ENCODE measurements around the gene STIM1.

Gene STIM1

DNA sequence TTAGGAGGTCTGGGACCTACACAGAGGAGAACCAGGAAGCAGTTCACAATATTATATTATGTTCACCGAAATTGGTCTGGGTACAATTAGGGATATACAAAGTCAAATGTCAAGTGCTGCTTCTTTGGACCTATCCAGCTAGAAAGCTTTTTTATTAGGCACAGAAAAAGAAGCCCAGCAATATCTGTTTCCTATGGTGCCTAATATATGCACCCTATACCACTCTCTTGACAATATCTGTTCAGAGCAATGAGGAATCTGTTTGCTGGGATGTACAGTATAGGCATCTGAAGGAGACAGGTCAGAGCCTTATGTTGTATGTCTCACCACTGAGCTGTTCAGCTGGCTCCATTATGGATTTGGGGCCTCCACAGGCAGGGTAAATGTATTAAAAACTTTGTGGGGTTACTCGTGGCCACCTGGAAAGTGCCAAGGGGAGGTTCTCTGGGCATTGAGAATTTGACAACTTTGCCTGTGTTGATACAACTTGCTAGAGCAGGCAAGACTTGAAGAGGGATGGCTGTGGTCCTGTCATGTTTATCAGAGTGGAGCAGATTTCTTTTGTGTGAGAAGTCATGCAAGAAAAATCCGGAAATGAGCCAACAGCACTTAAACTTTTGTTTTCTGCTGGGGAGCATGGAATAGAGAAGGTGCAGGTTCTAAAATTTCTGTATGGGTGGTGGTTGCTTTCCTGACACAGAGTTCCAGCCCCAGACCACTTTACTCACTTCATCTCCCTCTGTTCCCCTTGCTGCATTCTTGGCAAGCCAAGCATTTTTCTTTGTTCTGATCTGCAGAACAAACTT is 10.1 kb downstream of the STIM1 start:
- DNase-seq (ENCODE audit: low spot score) = no peak
- Histone ChIP-seq H3K27ac (peak overlapping the region in 1 of 2 donors; percentile 58), H3K4me3 (peak overlapping the region; percentile 2)
- TF ChIP-seq, protein P1, sequence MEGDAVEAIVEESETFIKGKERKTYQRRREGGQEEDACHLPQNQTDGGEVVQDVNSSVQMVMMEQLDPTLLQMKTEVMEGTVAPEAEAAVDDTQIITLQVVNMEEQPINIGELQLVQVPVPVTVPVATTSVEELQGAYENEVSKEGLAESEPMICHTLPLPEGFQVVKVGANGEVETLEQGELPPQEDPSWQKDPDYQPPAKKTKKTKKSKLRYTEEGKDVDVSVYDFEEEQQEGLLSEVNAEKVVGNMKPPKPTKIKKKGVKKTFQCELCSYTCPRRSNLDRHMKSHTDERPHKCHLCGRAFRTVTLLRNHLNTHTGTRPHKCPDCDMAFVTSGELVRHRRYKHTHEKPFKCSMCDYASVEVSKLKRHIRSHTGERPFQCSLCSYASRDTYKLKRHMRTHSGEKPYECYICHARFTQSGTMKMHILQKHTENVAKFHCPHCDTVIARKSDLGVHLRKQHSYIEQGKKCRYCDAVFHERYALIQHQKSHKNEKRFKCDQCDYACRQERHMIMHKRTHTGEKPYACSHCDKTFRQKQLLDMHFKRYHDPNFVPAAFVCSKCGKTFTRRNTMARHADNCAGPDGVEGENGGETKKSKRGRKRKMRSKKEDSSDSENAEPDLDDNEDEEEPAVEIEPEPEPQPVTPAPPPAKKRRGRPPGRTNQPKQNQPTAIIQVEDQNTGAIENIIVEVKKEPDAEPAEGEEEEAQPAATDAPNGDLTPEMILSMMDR (IDR thresholded peaks at IDR 0.05) = no peak

DNA sequence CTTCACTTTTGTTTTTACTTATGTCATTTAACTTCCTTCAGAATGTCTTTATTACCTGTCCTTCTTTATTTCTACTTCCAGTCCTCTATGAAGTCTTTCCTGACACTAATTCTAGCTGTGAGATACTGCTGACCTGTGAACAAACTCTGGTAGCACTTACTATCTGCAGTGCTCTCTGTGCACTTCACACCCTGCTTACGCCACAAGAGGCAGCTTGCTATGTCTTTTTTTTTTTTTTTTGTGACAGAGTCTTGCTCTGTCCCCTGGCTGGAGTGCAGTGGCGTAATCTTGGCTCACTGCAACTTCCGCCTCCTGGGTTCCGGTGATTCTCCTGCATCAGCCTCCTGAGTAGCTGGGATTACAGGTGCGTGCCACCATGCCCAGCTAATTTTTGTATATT is 10.7 kb downstream of the STIM1 start:
- TF ChIP-seq, protein P1 (IDR thresholded peaks at IDR 0.05) = no peak
- DNase-seq (ENCODE audit: low spot score) = no peak
- no peak overlapping the region for H3K27ac ChIP-seq
- no peak overlapping the region for H3K4me3 ChIP-seq

DNA sequence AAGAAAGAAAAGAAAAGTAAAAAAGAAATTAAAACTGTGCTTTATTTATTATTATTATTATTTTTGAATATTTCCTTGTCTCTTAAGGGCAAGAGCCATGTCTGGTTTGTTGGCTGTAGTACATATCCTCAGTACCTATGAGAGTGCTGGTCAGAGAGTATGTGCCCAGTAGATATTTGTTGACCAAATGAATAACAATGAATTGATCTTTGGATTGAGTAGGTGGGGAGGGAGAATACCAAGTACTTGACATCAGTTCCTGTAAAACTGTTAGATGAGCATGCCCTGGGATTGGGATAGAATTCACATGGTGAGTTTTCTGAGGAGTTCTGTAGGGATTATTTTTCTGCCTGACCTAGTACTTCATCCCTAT is 11.4 kb downstream of the STIM1 start:
- TF ChIP-seq, protein P1 (IDR thresholded peaks at IDR 0.05) = no peak
- no peak overlapping the region for H3K4me3 ChIP-seq
- no peak for DNase-seq (ENCODE audit: low spot score)
- H3K27ac ChIP-seq = peak overlapping the region; percentile 6 to 35

DNA sequence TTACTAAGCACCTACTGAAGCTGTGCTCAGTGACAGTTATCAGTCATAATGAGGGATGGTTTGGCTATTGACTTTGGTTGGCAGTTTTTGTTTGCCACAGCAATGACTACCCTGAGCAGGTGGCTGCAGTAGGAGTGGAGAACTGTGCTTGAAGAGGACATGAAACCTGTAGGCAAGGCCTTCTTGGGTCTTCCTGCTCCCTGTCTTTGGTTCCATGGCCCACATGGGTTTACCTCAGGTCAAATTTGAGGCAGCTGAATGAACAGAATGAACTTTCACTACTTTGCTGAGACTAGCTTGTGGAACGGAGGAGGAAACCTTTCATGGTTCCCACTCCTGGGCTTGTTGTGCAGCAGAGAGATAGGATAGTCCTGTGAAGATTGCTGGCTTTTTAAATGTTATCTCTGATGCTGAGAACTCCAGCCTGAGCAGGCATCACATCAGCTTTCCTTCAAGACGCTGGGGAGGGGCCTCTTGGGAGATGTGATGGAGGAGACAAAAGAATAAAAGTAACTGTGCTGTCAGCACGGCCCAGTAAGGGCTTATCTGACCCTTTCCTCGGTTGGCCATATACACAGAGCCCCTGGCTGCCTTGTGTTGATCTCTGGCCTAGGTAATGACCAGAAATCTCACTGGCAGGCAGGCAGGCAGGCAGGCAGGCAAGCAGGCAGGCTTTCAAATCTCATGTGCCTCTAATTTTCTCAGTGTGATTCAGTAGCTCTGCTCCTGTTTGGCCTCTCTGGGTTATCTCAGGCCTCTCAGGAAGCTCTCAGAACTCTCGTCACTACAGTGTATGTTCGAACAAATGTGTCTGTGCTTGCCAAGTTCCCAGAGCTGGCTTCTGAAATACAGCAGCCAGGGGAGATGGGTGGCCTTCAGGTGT is 12.0 kb downstream of the STIM1 start:
- H3K4me3 ChIP-seq = no peak overlapping the region
- no peak for DNase-seq (ENCODE audit: low spot score)
- TF ChIP-seq, protein P1 (IDR thresholded peaks at IDR 0.05) = no peak

DNA sequence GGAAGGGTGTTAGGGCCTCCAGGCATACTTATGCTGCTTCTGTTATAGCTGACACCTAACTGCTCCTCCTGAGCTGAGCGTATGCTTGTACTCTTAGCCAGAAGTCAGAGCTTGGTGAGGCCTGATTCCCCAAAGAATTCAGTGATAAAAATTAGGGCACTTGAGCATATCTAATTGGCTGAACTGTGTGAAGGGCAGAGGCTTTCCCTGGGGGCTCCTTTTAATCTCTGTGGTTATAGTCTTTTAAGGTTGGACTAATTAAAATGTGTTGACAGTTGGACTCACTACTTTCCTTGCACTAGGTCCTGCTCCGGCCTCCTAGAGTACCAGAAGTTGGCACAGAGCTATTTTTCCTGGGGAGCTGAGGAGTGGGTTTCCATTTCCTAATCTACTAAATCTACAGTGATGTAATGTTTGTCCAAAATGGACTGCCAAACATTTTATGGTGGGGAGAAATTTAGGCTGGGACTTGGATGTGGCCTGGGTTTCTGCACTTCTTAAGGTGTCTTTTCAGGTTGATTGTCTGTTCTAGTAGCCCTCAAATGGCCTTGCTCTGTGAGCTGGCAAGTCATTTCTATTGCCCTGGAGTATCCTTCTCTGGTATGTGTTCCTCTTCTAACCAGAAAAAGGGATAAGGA is 18.4 kb downstream of the STIM1 start:
- TF ChIP-seq, protein P1 (IDR thresholded peaks at IDR 0.05) = no peak
- Histone ChIP-seq H3K4me3 (no peak overlapping the region), H3K27ac (no peak overlapping the region)

More for the DNA sequence above, 12.0 kb downstream of the STIM1 start:
- peak overlapping the region; percentile 6 to 35 for H3K27ac ChIP-seq

DNA sequence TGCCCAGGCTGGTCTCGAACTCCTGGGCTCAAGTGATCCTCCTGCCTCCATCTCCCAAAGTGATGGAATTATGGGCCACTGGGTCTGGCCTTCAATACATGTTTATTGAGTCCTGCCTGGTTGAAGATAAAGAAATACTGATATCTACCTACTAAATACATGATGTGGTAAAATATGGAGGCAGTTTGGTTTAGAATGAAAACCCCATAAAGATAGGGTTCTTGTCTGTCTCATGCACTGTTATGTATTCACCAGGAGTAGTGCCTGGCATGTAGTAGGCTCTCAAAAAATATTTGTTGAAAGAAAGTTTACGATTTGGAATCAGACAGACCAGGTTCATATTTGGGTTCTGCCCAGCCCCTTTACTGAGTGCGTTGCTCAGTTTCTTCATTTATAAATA is 21.1 kb downstream of the STIM1 start:
- Histone ChIP-seq H3K4me3 (no peak overlapping the region), H3K27ac (no peak overlapping the region)
- no peak for DNase-seq (ENCODE audit: low spot score)
- TF ChIP-seq, protein P1 (IDR thresholded peaks at IDR 0.05) = no peak

More for the DNA sequence above, 18.4 kb downstream of the STIM1 start:
- DNase-seq (ENCODE audit: low spot score) = no peak

Data from coronary artery (tissue), 2 donors.